NCI-H2107 (cell line): Measurements from ENCODE around the gene SPRR2B.
"Not testable (repeated sequence)": the region's sequence is repeated elsewhere in the genome, so short reads cannot be mapped to it uniquely, and the experiment has no call there.

Source experiments
- DNase-seq: peaks from one replicate; lab custom pipeline; 2025; lab: John Stamatoyannopoulos, UW

SPRR2B gene

DNA sequence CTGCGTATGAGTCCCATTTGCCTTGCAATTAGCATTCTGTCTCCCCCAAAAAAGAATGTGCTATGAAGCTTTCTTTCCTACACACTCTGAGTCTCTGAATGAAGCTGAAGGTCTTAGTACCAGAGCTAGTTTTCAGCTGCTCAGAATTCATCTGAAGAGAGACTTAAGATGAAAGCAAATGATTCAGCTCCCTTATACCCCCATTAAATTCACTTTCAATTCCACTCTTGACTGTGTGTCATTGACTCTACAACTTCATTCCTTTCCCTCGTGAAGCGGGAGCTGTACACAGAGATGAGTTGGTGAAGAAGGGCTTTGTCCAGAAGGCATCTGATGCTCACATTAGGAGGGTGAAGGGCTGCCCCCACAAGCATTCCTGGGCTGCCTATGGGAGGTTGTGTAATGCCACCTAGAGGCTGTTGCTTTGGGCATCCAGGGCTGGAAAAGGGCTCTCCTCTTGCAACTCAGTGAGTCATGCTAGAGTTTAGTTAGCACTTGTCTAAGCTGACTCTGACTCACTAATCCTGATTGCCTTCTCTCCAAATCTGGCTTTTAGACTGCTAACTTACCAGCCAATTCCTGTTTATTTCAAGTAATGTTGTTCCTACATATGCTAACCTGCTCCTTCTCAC, 38.6 kb downstream of the SPRR2B start:
- no peak for DNase-seq

- DNase-seq, result no peak
These were observed 39.3 kb downstream of the SPRR2B start for GRCh38 chr1:153032073-153032472.

- DNase-seq, result no peak
These were observed 40.5 kb downstream of the SPRR2B start, which contains the start of gene SPRR1B for GRCh38 chr1:153030895-153031294. Gene SPRR1B, plus strand, starts transcription at chr1:153031203. Its CDS starts 1,143 bp downstream, at chr1:153032346.

DNA sequence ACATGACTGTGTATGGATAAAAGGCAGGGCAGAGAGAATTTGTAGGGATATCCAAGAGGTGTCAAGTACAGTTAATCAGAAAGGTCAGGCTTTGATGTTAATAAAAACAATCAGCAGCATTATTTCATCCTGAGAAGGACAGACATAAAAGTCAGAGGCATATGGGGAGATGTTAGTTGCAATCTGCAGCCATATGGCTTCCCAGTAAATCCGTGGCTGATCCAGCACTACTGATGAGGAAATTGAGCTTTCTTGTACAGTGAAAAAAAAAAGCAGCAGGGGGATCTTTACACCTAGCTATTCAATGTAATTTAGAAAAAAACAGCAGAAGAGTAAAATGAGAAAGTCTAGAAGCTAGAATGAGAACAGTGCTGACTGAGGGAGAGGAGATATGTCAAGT, 42.6 kb downstream of the SPRR2B start:
- no peak for DNase-seq

- no peak for DNase-seq
These were observed 45.6 kb downstream of the SPRR2B start for GRCh38 chr1:153025797-153026196.

DNA sequence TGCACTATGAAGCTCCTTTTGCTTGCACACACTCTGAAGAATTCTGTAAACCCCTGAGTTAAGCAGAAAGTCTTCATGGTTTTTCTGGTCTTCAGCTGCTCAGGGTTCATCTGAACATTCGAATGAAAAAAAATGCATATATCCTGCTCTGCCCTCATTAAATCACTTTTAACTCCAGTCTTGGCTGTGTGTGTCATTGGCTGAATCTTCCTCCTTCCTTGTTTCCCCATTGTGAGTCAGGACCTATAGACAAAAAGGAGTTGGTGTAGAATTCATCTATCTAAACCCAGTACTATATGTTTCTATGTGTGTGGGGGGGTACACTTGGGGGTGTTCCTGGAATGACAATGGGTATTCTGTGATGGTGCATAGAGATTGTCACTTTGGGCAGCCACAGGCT, 47.0 kb downstream of the SPRR2B start:
- DNase-seq, result no peak

DNA sequence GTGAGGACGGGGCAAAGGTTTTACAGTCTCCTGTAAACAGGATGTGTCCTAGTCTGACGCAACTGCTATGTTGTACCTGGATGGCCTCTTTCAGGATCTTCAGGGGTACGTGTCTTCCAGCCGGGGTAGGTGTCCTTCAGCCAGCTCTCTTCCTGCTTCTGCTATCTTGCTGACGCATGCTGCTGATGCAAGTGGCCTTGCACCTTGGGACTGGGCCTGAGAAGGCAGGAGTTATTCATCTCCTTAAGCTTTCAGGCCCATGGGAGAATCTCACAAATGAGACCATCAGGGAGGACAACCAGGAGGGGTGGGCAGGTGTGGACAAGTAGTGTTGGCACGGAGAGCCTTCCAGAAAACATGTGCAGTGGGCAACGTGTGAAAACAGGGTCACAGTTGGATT, 48.3 kb downstream of the SPRR2B start:
- DNase-seq, result no peak

GRCh38 chr1:153022340-153022739, 49.1 kb downstream of the SPRR2B start:
- not testable (repeated sequence) for DNase-seq

DNA sequence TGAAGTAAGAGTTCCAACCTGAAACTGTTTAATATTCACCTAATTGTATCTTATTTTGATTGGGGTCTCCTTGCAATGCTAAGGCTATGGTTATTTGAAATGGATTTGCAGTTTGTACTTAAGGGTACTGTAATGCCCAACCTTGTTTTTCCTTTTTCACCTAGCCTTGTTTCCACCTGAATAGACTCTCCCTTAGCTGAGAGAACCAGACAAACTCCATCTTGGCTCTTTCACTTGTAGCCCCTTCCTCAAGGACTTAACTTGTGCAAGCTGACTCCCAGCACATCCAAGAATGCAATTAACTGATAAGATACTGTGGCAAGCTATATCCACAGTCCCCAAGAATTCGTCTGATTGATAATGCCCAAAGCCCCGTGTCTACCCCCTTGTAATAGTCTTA, 49.6 kb downstream of the SPRR2B start:
- not testable (repeated sequence) for DNase-seq
